H9 (cell line): Measurements from ENCODE around the gene RCN1. TPM values are rescaled to one million over a fixed set of nuclear protein-coding genes. Genes with fewer than 3 reads are reported as not detected.

Experiments used
- DNase-seq: peaks from one replicate; pipeline ENCODE4 v3.0.0-alpha.2; 2017
- H2AFZ ChIP-seq: one replicate; pipeline ENCODE4 v1.6.1; 2013; ENCODE audit warnings: mild to moderate bottlenecking, low read length, control low read depth, moderate library complexity
- H2AK5ac ChIP-seq: 2 replicates; pipeline ENCODE4 v1.6.1; 2013; ENCODE audit warnings: low read length, control low read depth, mixed read lengths; ENCODE audit not compliant: insufficient read length
- H2BK120ac ChIP-seq: one replicate; pipeline ENCODE4 v1.6.1; 2013; ENCODE audit warnings: low read depth, mild to moderate bottlenecking, low read length, control low read depth, inconsistent platforms; ENCODE audit not compliant: poor library complexity, severe bottlenecking
- H2BK12ac ChIP-seq: 2 replicates; pipeline ENCODE4 v1.6.1; 2013; ENCODE audit warnings: low read length, control low read depth, mixed read lengths, low read depth; ENCODE audit not compliant: insufficient read length
- H2BK15ac ChIP-seq: 2 replicates; pipeline ENCODE4 v1.6.1; 2013; ENCODE audit warnings: low read depth, low read length, control low read depth
- H2BK20ac ChIP-seq: one replicate; pipeline ENCODE4 v1.6.1; 2013; ENCODE audit warnings: low read depth, mild to moderate bottlenecking, low read length, control low read depth, inconsistent platforms; ENCODE audit not compliant: poor library complexity, severe bottlenecking
- H2BK5ac ChIP-seq: 2 replicates; pipeline ENCODE4 v1.6.1; 2013; ENCODE audit warnings: low read length, control low read depth, mixed read lengths; ENCODE audit not compliant: insufficient read length
- H3K14ac ChIP-seq: 2 replicates; pipeline ENCODE4 v1.6.1; 2013; ENCODE audit warnings: low read length, control low read depth; ENCODE audit not compliant: insufficient read depth
- H3K18ac ChIP-seq: 2 replicates; pipeline ENCODE4 v1.6.1; 2013; ENCODE audit warnings: low read depth, mild to moderate bottlenecking, mixed read lengths, low read length, control low read depth; ENCODE audit not compliant: insufficient read length
- H3K23ac ChIP-seq: 2 replicates; pipeline ENCODE4 v1.6.1; 2013; ENCODE audit warnings: low read length, control low read depth, mixed read lengths, low read depth; ENCODE audit not compliant: insufficient read length
- H3K23me2 ChIP-seq: 2 replicates; pipeline ENCODE4 v1.6.1; 2013; ENCODE audit warnings: low read depth, mild to moderate bottlenecking, mixed read lengths, low read length, control low read depth; ENCODE audit not compliant: insufficient read length, poor library complexity, severe bottlenecking
- H3K27ac ChIP-seq: 2 replicates; pipeline ENCODE4 v1.5.1; 2013; ENCODE audit warnings: low read length, control low read depth, mixed read lengths, low read depth; ENCODE audit not compliant: insufficient read length
- H3K27me3 ChIP-seq: 2 replicates; pipeline ENCODE4 v1.6.1; 2013; ENCODE audit warnings: low read length, control low read depth, inconsistent platforms; ENCODE audit not compliant: insufficient read depth
- H3K4ac ChIP-seq: 2 replicates; pipeline ENCODE4 v1.6.1; 2013; ENCODE audit warnings: low read depth, mild to moderate bottlenecking, control low read depth, inconsistent platforms, low read length, moderate library complexity
- H3K4me1 ChIP-seq: 2 replicates; pipeline ENCODE4 v1.6.1; 2013; ENCODE audit warnings: low read length, control low read depth, inconsistent platforms; ENCODE audit not compliant: insufficient read depth
- H3K4me2 ChIP-seq: 2 replicates; pipeline ENCODE4 v1.6.1; 2013; ENCODE audit warnings: low read length, control low read depth, mixed read lengths; ENCODE audit not compliant: insufficient read length, insufficient read depth
- H3K56ac ChIP-seq: 2 replicates; pipeline ENCODE4 v1.6.1; 2013; ENCODE audit warnings: low read depth, mild to moderate bottlenecking, mixed read lengths, low read length, control low read depth; ENCODE audit not compliant: insufficient read length
- H3K79me1 ChIP-seq: 2 replicates; pipeline ENCODE4 v1.6.1; 2013; ENCODE audit warnings: low read depth, mild to moderate bottlenecking, moderate library complexity, low read length, control low read depth, inconsistent platforms; ENCODE audit not compliant: insufficient read depth, poor library complexity, severe bottlenecking
- H3K79me2 ChIP-seq: 2 replicates; pipeline ENCODE4 v1.6.1; 2013; ENCODE audit warnings: low read length, control low read depth, inconsistent platforms; ENCODE audit not compliant: insufficient read depth
- H3K9ac ChIP-seq: 2 replicates; pipeline ENCODE4 v1.6.1; 2013; ENCODE audit warnings: low read length, control low read depth, mixed read lengths; ENCODE audit not compliant: insufficient read length; ENCODE audit errors: extremely low read depth
- H3K9me3 ChIP-seq: one replicate; pipeline ENCODE4 v1.6.1; 2013; ENCODE audit warnings: low read depth, low read length, inconsistent platforms; ENCODE audit not compliant: control insufficient read depth
- H3T11ph ChIP-seq: one replicate; pipeline ENCODE4 v1.6.1; 2013; ENCODE audit warnings: mild to moderate bottlenecking, low read length, control low read depth, inconsistent platforms
- H4K20me1 ChIP-seq: one replicate; pipeline ENCODE4 v1.6.1; 2013; ENCODE audit not compliant: control insufficient read depth, insufficient read length, insufficient read depth
- H4K5ac ChIP-seq: 2 replicates; pipeline ENCODE4 v1.6.1; 2013; ENCODE audit warnings: low read depth, mild to moderate bottlenecking, mixed read lengths, low read length, control low read depth; ENCODE audit not compliant: insufficient read length
- H4K8ac ChIP-seq: replicated peaks from 2 replicates; pipeline ENCODE4 v1.6.1; 2013; ENCODE audit warnings: low read length, control low read depth, mixed read lengths, low read depth; ENCODE audit not compliant: insufficient read length
- H4K91ac ChIP-seq: 2 replicates; pipeline ENCODE4 v1.6.1; 2013; ENCODE audit warnings: low read depth, mild to moderate bottlenecking, moderate library complexity, mixed read lengths, low read length, control low read depth; ENCODE audit not compliant: insufficient read length
- H3K27ac Mint-ChIP-seq, 3 experiments: 2 replicates in 2 of 3; 3 replicates in 1 of 3; pipeline ENCODE4 v1.8.0; 2020 to 2021; ENCODE audit warnings: mixed read lengths in 3 of 3, mild to moderate bottlenecking in 1 of 3, moderate library complexity in 1 of 3
- H3K27me3 Mint-ChIP-seq: 2 replicates; pipeline ENCODE4 v1.8.0; 2021; ENCODE audit warnings: low read depth, mild to moderate bottlenecking, moderate library complexity, mixed read lengths
- H3K36me3 Mint-ChIP-seq, 3 experiments: 2 replicates in 2 of 3; 3 replicates in 1 of 3; pipeline ENCODE4 v1.8.0; 2020 to 2021; ENCODE audit warnings: low read depth in 3 of 3, mixed read lengths in 3 of 3; ENCODE audit not compliant: insufficient read depth in 1 of 3
- H3K4me1 Mint-ChIP-seq, 2 experiments: 2 replicates each; pipeline ENCODE4 v1.8.0; 2020; ENCODE audit warnings: mixed read lengths in 2 of 2
- H3K4me3 Mint-ChIP-seq, 2 experiments: 2 replicates in 1 of 2; 3 replicates in 1 of 2; pipeline ENCODE4 v1.8.0; 2020 to 2021; ENCODE audit warnings: mild to moderate bottlenecking in 2 of 2, mixed read lengths in 2 of 2, moderate library complexity in 1 of 2
- H3K9me3 Mint-ChIP-seq, 2 experiments: 2 replicates in 1 of 2; 3 replicates in 1 of 2; pipeline ENCODE4 v1.8.0; 2020; ENCODE audit warnings: mild to moderate bottlenecking in 2 of 2, mixed read lengths in 2 of 2, moderate library complexity in 1 of 2
- CTCF ChIP-seq: fragments of 200-600 bp; sonication (generic); conservative IDR thresholded peaks from 3 replicates; pipeline ENCODE4 v1.8.0; 2021; ENCODE audit warnings: antibody characterized with exemption, mild to moderate bottlenecking
- WGBS: extraction: QIAGEN DNeasy Blood & Tissue Kit; methylation state at CpG from one replicate; pipeline ENCODE4 v1.1.7; 2013; ENCODE audit warnings: missing lambda C conversion rate, low lambda C conversion rate, mixed read lengths; ENCODE audit not compliant: insufficient read length; ENCODE audit errors: extremely low coverage; 5-methylcytosine and 5-hydroxymethylcytosine counted together
- total RNA-seq: library from RNA; stranded (reverse); gene quantifications from 2 replicates; pipeline ENCODE4 v1.2.1, GENCODE V29; 2021

The RCN1 gene
- total RNA-seq, 1 experiment from 2014 or later = 109 TPM

DNA sequence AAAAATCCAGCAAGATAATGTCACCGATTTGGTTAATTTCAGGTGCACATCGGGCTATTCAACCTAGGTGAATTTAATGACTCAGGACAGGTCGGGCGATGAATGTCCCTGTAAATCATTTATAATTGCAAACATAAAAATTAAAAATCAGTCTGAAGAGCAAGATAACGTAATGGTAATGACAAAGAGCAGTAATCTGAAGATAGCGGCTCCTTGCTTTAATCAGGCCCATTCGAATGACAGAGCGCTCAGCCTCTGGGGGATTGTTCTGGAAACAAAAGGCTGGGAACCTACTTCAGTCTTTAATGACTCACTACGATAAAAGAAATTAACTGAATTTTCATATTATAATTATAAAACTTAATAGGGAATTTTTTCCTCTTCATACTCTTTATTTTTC lies 61.3 kb downstream of the RCN1 start:
- Histone ChIP-seq H3K56ac (no peak overlapping the region), H3K4me2 (no peak overlapping the region), H4K8ac (no peak overlapping the region), H3K14ac (no peak overlapping the region), H2BK12ac (no peak overlapping the region), H2BK15ac (no peak overlapping the region), H2BK120ac (no peak overlapping the region), H4K91ac (no peak overlapping the region), H3K4ac (no peak overlapping the region), H3K79me1 (no peaks in the 10 kb centered on the region), H3K23ac (no peak overlapping the region), H3K27ac (no peak overlapping the region), H3K18ac (no peak overlapping the region), H3K4me1 (no peaks in the 10 kb centered on the region), H3K23me2 (no peaks in the 10 kb centered on the region), H3K79me2 (no peaks in the 10 kb centered on the region), H3T11ph (no peak overlapping the region), H3K9ac (no peak overlapping the region), H3K27me3 (no peaks in the 10 kb centered on the region), H2BK5ac (no peak overlapping the region), H2AFZ (no peak overlapping the region), H2BK20ac (no peak overlapping the region), H2AK5ac (no peak overlapping the region), H4K20me1 (no peaks in the 10 kb centered on the region), H3K9me3 (no peaks in the 10 kb centered on the region), H4K5ac (no peak overlapping the region)
- DNase-seq = no peak
- no peak overlapping the region for H3K27ac Mint-ChIP-seq
- H3K27me3 Mint-ChIP-seq = peaks cover 14% of the 10 kb centered on the region
- no CpG with 5 or more reads among the region's 9 CpGs for WGBS
- H3K9me3 Mint-ChIP-seq = peaks cover 0 to 5% of the 10 kb centered on the region in 2 experiments; a peak in 1 of 5 replicates
- H3K4me1 Mint-ChIP-seq = peaks cover 2 to 10% of the 10 kb centered on the region in 2 experiments; a peak in 3 of 4 replicates
- no peak overlapping the region for H3K4me3 Mint-ChIP-seq
- TF ChIP-seq CTCF = no peak
- H3K36me3 Mint-ChIP-seq = 0 out of 7 replicates have a peak, but pooled peaks cover 0 to 1% (median 0%) of the 10 kb centered on the region in 3 experiments
